GM19467 (cell line): ENCODE data around the gene FGF2.
A peak's percentile ranks its signal among the peaks of the same experiment; 100 is the strongest.
"Not testable (repeated sequence)": the region's sequence is repeated elsewhere in the genome, so short reads cannot be mapped to it uniquely, and the experiment has no call there.

Experiments
- ATAC-seq: cut with Tn5 transposase; IDR thresholded peaks from one replicate; pipeline ENCODE4 v1.9.1; 2021; ENCODE audit warnings: mild to moderate bottlenecking, moderate library complexity; ENCODE audit not compliant: unreplicated experiment

Gene FGF2

DNA sequence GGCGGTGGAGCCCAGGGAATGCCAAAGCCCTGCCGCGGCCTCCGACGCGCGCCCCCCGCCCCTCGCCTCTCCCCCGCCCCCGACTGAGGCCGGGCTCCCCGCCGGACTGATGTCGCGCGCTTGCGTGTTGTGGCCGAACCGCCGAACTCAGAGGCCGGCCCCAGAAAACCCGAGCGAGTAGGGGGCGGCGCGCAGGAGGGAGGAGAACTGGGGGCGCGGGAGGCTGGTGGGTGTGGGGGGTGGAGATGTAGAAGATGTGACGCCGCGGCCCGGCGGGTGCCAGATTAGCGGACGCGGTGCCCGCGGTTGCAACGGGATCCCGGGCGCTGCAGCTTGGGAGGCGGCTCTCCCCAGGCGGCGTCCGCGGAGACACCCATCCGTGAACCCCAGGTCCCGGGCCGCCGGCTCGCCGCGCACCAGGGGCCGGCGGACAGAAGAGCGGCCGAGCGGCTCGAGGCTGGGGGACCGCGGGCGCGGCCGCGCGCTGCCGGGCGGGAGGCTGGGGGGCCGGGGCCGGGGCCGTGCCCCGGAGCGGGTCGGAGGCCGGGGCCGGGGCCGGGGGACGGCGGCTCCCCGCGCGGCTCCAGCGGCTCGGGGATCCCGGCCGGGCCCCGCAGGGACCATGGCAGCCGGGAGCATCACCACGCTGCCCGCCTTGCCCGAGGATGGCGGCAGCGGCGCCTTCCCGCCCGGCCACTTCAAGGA, at the start of gene FGF2:
Gene FGF2 (plus strand): TSS at position 279 of the 705 bp plus-strand sequence. CDS start 344 bp downstream, at position 623.
- ATAC-seq, result peak; percentile 18

DNA sequence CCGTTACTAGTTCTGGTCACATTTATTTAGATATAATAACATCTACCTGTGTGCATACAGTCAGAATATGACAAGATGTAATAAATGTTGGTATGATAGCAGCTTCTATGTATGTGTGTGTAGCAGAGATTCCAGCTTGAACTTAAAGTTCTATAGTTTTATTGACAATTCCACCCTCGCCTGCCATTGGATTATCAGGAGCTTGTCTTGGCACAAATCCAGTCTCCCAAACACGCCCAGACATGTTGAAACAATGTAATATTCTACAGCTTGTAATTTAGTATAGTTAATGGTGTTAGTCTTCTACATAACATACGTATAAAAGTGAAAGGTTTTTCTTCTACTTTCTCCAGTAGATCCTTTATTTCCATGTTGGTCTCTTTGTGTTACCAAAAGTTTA, 49.7 kb upstream of the FGF2 start:
- ATAC-seq, result no peak

DNA sequence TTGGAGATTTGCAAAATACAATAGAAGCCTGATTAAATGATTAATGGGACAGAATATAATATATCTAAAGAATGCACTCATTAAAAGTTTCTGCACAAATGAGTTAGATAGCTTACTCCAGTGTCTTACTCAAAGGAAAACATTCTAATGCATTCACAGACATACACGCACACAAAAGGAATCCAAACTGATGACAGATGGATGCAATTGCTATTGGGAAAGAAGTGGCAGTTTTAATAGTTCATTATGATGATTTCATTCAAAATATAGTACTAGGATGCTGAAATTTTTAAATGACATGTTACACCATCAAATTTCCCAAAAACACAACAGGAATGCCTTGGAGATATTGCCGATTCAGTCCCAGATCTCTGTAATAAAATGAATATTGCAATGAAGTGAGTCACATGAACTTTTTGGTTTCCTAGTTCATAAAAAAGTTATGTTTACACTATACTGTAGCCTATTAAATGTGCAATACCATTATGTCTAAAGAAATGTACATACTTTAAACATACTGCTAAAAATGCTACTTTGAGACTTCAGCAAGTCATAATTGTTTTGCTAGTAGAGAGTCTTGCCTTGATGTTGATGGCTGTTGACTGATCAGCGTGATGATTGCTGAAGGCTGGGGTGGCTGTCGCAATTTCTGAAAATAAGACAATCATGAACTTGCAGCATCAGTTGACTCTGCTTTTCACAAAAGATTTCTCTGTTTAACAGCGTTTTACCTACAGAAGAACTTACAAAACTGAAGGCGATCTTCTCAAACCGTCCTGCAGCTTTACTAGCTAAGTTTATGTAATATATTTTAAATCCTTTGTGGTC, 48.6 kb upstream of the FGF2 start:
- ATAC-seq, result no peak

DNA sequence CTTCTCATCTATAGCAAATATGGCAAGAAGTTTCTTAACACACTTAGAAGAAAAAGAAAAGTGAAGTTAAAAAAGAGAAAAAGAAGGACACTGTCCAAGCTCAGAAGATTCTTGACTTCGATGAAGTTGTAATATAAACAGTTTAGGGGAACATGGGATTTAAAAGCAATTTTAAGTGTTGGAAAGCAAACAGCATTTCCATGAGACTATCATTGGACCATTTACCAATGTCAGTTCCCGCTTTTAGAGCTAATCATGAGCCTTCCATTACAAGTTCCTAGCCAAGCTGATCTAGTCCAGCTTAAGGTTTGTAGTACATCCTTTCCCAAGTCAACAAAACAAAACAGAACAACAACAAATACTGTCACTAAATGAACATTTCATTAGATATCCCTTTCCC, 45.1 kb upstream of the FGF2 start:
- ATAC-seq, result no peak

DNA sequence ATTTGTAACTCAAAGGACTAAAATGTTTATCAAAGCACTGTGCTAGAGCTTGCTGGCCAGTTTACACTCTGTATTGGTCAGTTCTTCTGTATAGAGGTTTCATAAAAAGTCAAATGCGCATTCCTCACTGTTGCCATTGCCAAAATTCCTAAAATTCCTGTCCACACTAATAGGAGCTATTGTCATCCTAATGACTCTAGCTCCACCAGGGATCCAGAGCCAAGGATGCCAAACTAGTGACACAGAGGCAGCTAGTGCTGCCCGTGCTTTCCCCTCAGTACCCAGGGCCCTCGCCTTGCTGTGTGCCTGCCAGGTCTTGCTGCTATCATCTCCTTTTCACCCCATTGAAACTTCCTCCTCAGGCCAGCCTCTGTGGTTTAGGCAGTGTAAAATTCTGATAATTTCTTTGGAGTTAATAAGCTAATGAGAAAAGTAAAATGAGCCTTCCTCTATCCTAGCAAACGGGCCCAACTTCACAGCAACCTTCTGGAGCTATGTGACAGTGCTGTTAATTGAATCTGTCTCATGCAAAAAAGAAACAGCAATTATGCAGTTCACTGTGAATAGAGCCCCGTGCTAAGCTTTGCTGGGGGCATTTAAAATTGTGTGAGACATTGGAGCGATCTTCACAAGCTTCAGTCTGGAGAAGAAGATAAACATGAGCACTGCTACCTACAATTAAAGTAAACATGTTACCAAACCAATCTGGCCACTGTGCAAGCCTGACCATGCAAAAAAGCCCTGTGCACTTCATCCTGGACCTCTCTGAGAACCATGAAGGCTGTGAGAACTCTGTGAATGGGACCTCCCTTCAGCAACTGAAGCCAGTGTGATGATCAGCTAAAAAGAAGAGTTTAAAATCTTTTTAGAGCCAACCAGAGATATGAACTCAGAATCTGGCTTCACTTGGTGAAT, 43.1 kb upstream of the FGF2 start:
- no peak for ATAC-seq

DNA sequence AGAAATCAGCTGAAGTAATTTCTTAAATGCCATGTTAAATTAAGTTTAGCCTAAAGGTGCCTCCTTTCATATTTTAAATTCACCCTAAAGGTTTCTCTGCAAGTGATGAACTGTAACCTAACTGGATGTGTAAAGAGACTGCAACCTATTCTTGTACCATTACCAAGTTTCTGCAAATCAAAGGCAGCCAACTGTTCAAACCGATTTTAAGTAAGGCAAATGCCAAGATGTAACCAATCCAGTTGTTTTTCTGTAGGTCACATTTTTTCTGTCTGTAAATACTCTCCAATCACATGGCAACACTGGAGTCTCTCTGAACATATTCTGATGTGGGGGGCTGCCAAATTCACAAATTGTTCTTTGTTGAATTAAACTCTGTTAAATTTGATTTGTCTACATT, 42.4 kb upstream of the FGF2 start:
- ATAC-seq, result no peak

DNA sequence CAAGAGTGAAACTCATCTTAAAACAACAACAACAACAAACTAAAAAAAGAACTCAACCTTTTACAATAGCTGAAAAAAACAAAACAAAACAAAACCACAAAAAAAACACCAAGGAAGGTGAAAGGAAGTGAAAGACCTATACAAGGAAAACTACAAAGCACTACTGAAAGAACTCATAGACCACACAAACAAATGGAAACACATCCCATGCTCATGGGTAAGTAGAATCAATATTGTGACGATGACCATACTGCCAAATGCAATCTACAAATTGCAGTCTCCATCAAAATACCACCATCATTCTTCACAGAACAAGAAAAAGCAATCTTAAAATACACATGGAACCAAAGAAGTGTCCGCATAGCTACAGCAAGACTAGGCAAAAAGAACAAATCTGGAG, 41.5 kb upstream of the FGF2 start:
- ATAC-seq, result no peak

DNA sequence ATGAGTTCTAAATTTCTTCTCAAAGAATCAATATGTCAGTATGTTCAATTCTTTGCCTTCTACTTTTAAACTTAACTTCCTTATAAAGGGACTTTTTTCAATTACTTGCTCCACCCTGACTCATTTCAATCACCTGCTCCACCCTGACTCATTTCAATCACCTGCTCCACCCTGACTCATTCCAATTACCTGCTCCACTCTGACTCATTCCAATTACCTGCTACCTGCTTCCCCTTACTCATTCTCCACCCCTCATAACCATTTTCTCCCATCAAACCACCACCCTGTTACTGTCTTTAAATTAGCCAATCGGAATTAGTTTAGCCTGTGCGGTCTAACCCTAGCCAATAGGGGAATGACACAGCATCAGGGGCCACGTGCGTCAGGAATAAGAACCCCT, 40.3 kb upstream of the FGF2 start:
- not testable (repeated sequence) for ATAC-seq

DNA sequence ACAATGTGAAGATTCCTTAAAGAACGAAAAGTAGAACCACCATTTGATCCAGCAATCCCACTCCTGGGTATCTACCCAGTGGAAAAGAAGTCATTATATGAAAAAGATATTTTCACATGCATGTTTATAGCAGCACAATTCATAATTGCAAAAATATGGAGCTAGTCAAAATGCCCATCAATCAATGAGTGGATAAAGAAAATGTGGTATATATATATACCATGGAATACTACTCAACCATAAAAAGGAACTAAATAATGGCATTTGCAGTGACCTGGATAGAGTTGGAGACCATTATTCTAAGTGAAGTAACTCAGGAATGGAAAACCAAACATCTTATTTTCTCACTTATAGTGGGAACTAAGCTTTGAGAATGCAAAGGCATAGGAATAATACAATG, 39.7 kb upstream of the FGF2 start:
- ATAC-seq, result not testable (repeated sequence)

DNA sequence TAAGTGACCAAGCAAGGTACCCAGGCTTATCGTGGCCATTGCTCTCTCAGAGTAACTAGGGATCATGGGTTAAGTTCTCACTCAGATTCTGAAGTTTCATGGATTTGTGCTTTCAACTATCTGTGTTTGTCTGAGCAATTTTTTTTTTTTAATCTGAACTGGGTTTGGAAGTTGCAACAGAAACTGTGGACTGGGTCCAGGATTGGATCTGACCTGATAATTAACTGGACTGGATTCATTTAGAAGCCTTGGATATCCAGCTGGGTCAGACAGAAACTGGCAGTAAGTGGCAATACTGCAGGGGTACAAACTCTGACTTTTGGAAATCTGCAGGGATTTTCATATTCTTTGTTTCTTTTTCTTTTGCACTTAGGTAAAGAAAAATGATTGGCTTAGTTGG, 38.7 kb upstream of the FGF2 start:
- no peak for ATAC-seq

DNA sequence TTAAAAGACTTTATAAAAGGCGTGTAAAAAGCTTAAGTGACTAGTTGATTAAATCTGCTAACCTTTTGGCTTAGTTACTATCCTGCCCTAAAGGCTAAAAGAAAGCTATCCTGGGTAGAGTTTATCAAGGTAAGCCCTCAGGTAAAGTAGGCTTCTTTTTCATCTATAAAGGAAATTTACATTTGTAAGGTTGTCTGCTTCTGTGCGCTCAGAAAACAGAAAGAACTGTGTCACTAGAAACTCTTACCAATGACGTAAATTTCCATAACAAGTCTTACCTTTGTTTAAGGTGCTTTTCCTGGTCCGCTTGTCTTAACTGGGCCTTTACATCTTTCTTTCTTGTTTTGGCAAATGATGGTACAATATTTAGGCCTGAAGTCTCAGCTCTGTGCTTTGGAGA, 37.7 kb upstream of the FGF2 start:
- ATAC-seq, result no peak

DNA sequence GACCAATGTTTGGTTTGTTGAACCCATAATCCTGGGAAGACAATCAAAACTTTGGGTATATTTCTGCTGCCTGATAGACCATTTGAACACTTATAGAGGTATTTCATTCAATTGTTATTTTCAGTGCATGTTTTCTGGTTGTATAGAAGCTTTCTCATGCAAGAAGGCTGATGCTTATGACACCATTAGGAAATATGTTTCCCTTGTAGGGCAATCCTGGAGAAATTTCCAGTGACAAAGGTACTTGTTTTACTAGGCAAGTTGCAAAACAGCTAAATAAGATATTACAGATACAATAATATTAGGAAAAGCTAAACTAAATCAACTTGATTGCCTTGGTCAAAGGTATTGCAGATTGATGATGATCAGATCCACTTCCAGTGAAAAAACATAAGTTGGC, 32.8 kb upstream of the FGF2 start:
- ATAC-seq, result no peak

DNA sequence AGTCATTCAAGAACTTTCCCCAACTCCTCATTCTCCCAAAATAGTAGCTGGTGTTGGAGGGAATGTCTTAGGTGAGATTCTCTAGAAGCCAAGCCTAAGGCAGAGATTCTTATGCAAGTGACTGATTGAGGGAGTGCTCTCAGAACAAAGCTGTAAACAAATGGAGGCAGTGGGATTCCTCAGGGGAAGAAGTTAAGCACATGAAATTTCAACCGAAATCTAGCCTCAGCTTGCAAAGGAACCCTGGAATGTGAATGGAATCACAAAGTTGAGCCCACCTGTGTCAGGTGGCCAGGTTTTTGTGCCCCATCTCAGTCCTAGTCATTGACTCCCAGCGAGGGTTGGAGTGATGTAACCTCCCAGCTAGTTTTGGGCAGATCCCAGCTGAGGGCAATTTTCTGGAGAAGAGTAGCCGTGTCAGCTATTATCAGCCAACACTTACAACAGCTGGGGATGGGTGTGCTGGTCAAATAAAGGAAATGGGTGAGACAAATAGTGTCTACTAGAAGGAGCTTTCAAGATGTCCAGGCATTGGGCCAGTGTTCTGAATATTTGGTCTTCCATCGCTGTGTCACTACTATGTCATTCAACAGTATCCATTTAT, 29.7 kb upstream of the FGF2 start:
- no peak for ATAC-seq

DNA sequence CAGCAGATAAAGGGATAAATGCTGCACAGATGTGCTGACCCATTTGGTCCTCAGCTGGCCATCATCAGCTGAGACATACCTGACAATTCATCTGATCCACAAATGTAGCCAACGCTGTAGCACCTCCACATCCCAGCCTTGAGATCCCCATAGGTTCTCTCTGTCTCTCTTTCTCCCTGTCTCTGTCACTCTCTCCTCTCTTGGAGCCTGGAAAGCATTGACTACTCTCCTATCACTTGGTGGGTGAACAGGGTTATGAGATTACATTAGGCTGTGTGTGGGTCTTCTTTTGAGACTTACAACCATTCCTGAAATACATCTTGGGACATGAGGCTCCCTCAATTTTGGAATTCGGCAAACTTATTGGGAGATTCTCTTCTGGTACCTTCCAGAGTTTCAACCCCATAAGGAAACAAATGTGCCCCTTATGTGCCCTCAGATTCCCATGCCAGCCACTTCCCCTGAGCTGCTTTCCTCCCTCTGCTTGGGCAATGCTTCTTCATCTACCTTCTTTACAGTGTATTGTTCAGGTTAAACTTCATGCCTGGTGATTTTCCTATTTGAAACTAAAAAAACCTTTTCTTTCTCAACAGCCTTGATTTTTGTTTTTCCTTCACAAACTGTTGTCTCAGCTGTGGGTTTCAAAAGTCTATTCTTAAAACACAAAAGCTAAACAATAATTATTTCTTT, 29.1 kb upstream of the FGF2 start:
- ATAC-seq, result no peak

DNA sequence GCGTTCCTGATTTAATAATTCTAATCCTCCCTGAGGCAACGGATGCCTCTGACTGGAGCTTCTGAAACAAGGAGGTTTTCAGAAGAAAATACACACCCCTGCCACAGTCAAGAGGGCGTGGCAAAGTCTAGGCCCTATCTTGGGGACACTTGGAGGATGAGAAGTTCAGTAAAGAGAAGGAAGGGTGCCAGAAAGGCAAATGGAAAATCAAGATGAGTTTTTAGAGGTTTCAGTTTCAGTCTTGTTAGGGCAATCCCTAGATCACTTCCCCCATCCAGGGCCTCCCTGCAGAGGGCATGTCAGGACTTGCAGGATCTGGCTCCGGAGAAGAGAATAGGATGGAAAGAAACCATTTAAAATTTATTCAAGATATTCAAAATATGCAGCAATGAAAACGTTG, 28.5 kb upstream of the FGF2 start:
- no peak for ATAC-seq

DNA sequence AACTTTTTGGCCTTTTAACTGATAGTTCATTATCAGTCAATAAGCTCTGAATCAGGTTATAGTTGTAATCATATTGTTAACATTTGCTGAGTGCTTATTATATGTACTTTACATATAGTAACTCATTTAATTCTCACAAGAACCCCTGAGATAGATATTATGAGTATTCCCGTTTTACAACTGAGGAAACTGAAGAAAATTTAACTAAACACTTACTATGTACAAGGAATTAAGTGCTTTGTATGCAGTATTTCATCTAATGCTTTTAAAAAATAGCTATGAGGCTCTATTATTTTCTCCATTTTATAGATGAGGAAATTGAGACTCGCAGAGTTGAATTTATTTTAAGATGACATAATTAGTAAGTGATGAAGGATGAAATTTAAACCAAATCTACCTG, 27.7 kb upstream of the FGF2 start:
- no peak for ATAC-seq

DNA sequence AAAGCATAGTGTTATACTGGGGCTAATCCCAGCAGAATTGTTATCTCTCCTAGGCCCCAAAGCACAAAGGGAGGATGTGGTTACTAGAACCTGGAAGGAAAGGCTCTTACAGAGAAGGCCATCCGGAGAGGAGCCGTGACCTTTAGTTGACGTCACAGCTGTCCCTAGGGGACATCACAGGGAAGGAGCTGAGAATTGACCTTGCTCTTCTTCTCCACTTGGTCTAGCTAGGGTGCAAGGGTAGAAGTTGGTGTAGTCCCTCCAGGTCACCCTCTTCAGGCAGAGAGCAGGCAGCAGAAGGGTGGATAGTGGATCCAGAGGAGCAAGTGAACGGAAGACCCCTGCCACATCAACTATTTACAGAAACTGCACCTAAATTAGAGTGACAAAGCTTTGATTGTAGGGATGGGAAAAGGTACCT, 22.8 kb upstream of the FGF2 start:
- ATAC-seq, result no peak

DNA sequence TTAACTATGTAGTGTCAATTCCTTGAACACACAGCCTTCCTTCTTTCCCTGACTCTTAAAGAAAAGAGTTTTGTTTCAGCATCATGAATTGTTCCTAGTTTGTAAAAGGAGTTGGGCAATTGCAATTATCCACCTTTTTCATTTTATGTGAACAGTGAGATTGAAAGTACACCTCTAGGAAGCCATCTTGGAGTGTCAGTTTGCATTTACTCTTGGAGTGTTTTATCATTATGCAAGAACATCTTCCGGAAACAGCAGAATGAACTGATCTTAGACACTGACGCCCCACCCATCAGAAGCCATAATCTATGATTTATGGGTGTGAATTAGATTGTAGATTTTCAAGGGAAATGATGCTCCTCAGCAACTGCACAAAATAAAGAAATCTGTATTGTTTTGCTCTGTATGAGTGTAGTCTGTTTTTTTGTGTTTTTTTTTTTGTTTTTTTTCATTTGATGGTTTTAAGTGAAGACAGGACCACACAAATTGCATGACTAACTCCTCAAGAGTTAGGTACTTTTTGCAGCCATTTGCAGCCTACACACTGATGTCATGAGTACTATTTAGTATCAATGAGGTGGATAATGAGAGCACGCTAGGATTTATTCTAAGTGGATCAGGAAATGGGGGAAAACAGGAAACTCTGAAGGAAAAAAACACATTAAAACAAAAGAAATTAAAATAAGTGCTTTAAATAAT, 19.5 kb upstream of the FGF2 start:
- no peak for ATAC-seq

DNA sequence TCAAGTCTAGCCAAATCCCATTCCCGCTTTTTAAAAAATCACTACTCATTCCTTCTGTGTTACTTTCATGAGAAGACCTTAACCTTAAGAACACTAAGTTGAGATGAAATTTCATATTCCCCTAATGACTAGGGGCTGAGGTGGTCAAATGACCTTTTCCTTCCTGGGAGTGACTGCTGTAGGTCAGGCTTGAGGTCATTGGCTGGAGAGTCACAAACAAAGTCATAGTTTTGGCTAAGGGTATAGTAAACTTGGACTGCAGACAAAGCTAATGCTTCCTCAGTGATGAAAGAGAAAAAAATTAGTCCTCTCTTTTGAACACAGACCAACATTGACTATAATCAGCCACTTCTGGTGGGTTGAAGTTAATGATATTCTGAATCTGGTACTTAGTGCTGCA, 16.0 kb upstream of the FGF2 start:
- ATAC-seq, result no peak

DNA sequence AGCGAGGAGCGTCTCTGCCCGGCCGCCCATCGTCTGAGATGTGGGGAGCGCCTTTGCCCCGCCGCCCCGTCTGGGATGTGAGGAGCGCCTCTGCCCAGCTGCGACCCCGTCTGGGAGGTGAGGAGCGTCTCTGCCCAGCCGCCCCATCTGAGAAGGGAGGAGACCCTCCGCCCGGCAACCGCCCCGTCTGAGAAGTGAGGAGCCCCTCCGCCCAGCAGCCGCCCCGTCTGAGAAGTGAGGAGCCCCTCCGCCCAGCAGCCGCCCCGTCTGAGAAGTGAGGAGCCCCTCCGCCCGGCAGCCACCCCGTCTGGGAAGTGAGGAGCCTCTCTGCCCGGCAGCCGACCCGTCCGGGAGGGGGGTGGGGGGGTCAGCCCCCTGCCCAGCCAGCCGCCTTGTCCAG, 14.8 kb upstream of the FGF2 start:
- ATAC-seq, result not testable (repeated sequence)
